Fibroblast of gingiva (primary cell): ENCODE results near the gene STAT4.
A peak's percentile ranks its signal among the peaks of the same experiment; 100 is the strongest.
"Not testable (repeated sequence)": the region's sequence is repeated elsewhere in the genome, so short reads cannot be mapped to it uniquely, and the experiment has no call there.

ENCODE experiments used
- DNase-seq: peaks from one replicate; pipeline ENCODE4 v3.0.0-alpha.2; 2011; ENCODE audit warnings: low read depth

The STAT4 gene

GRCh38 chr2:191013932-191014652 is 136.7 kb downstream of the STAT4 start, which contains the start of gene STAT1:
STAT1 (minus strand) TSS chr2:191014171; CDS start chr2:191010003, 4,168 bp downstream.
- peak; percentile 91 for DNase-seq

- no peak for DNase-seq
Measured at GRCh38 chr2:191013682-191013931, 137.2 kb downstream of the STAT4 start.

GRCh38 chr2:191012845-191013681 is 137.7 kb downstream of the STAT4 start:
- peak; percentile 41 for DNase-seq

GRCh38 chr2:191012346-191012745 is 138.4 kb downstream of the STAT4 start:
- no peak for DNase-seq

- no peak for DNase-seq
Measured at GRCh38 chr2:191010887-191011885, 139.6 kb downstream of the STAT4 start.

GRCh38 chr2:191009541-191010374 is 141.0 kb downstream of the STAT4 start:
- peak; percentile 33 for DNase-seq

- DNase-seq: no peak
Measured at GRCh38 chr2:191008286-191008685, 142.5 kb downstream of the STAT4 start.

GRCh38 chr2:191006997-191007783 is 143.6 kb downstream of the STAT4 start:
- DNase-seq: no peak

- DNase-seq: no peak
Measured at GRCh38 chr2:191006297-191006696, 144.5 kb downstream of the STAT4 start.

GRCh38 chr2:191003405-191004309 is 147.1 kb downstream of the STAT4 start:
- no peak for DNase-seq

- DNase-seq: no peak
Measured at GRCh38 chr2:191001624-191002023, 149.2 kb downstream of the STAT4 start.

GRCh38 chr2:191001032-191001431 is 149.8 kb downstream of the STAT4 start:
- no peak for DNase-seq

GRCh38 chr2:190999949-191000665 is 150.7 kb downstream of the STAT4 start:
- DNase-seq: peak; percentile 18

- no peak for DNase-seq
Measured at GRCh38 chr2:190999058-190999457, 151.7 kb downstream of the STAT4 start.

- no peak for DNase-seq
Measured at GRCh38 chr2:190997526-190998113, 153.2 kb downstream of the STAT4 start.

- no peak for DNase-seq
Measured at GRCh38 chr2:190996947-190997346, 153.8 kb downstream of the STAT4 start.

- DNase-seq: peak; percentile 17
Measured at GRCh38 chr2:190996338-190996946, 154.4 kb downstream of the STAT4 start.

GRCh38 chr2:190995315-190995714 is 155.5 kb downstream of the STAT4 start:
- DNase-seq: not testable (repeated sequence)
